Mesodermal cell (in vitro differentiated cells): ENCODE results near the gene MANSC1.
"Not testable (repeated sequence)": the region's sequence is repeated elsewhere in the genome, so short reads cannot be mapped to it uniquely, and the experiment has no call there.

Experiments
- H3K27ac ChIP-seq: 2 replicates; pipeline ENCODE4 v1.7.0; 2013; ENCODE audit warnings: mild to moderate bottlenecking, low read depth, low read length, moderate library complexity; ENCODE audit not compliant: severe bottlenecking
- H3K36me3 ChIP-seq: 2 replicates; pipeline ENCODE4 v1.7.1; 2013; ENCODE audit warnings: mild to moderate bottlenecking, low read length, moderate library complexity; ENCODE audit not compliant: control insufficient read depth, insufficient read depth
- H3K4me1 ChIP-seq: one replicate; pipeline ENCODE4 v1.7.1; 2013; ENCODE audit warnings: mild to moderate bottlenecking, low read length; ENCODE audit not compliant: insufficient read depth, control insufficient read depth, poor library complexity, severe bottlenecking
- H3K4me3 ChIP-seq: 2 replicates; pipeline ENCODE4 v1.7.0; 2013; ENCODE audit warnings: low read length, control low read depth, mild to moderate bottlenecking; ENCODE audit not compliant: insufficient read depth, poor library complexity, severe bottlenecking; ENCODE audit errors: extremely low read depth
- H3K9me3 ChIP-seq: 2 replicates; pipeline ENCODE4 v1.7.1; 2013; ENCODE audit warnings: mild to moderate bottlenecking, low read length, moderate library complexity; ENCODE audit not compliant: control insufficient read depth
- WGBS, 2 experiments: methylation state at CpG; one replicate each; pipeline ENCODE4 v1.1.5; 2013; ENCODE audit warnings: missing lambda C conversion rate in 2 of 2; ENCODE audit not compliant: insufficient coverage in 2 of 2; 5-methylcytosine and 5-hydroxymethylcytosine counted together

The MANSC1 gene

GRCh38 chr12:12323118-12323517, 26.9 kb downstream of the MANSC1 start:
- Histone ChIP-seq H3K9me3 (no peaks in the 10 kb centered on the region), H3K4me3 (no peak overlapping the region), H3K36me3 (no peaks in the 10 kb centered on the region), H3K4me1 (peaks cover 10% of the 10 kb centered on the region), H3K27ac (no peak overlapping the region)
- 75 to 95% methylated on average over 3 of the region's 4 CpGs for WGBS, 2 experiments

- H3K4me1 ChIP-seq: peaks cover 10% of the 10 kb centered on the region
- peak overlapping the region; percentile 79 for H3K27ac ChIP-seq
- H3K4me3 ChIP-seq: no peak overlapping the region
- 65 to 90% methylated on average over 4 to 5 of the region's 9 CpGs for WGBS, 2 experiments
- no peaks in the 10 kb centered on the region for H3K9me3 ChIP-seq
- H3K36me3 ChIP-seq: no peaks in the 10 kb centered on the region
These were observed 30.4 kb downstream of the MANSC1 start for GRCh38 chr12:12319451-12320183.

GRCh38 chr12:12315838-12316237, 34.2 kb downstream of the MANSC1 start:
- Histone ChIP-seq H3K36me3 (no peaks in the 10 kb centered on the region), H3K27ac (no peak overlapping the region), H3K9me3 (no peaks in the 10 kb centered on the region), H3K4me1 (peaks cover 13% of the 10 kb centered on the region), H3K4me3 (no peak overlapping the region)

- H3K4me1 ChIP-seq, H3K9me3 ChIP-seq, H3K27ac ChIP-seq, H3K4me3 ChIP-seq, H3K36me3 ChIP-seq: not testable (repeated sequence)
- 92 to 96% methylated on average over 5 to 6 of the region's 10 CpGs for WGBS, 2 experiments
These were observed 39.3 kb downstream of the MANSC1 start for GRCh38 chr12:12310695-12311094.

GRCh38 chr12:12305568-12306300, 44.3 kb downstream of the MANSC1 start:
- H3K4me1 ChIP-seq: no peaks in the 10 kb centered on the region

GRCh38 chr12:12302976-12303375, 47.1 kb downstream of the MANSC1 start:
- no peaks in the 10 kb centered on the region for H3K4me1 ChIP-seq
- no CpG with 5 or more reads among the region's 2 CpGs for WGBS, 2 experiments

More at GRCh38 chr12:12305568-12306300, 44.3 kb downstream of the MANSC1 start:
- H3K27ac ChIP-seq: no peak overlapping the region
- H3K4me3 ChIP-seq: no peak overlapping the region
- H3K9me3 ChIP-seq: peaks cover 3% of the 10 kb centered on the region
- 87 to 100% methylated on average over 1 to 4 of the region's 7 CpGs for WGBS, 2 experiments
- H3K36me3 ChIP-seq: no peaks in the 10 kb centered on the region

GRCh38 chr12:12301122-12301521, 48.9 kb downstream of the MANSC1 start:
- 88% methylated on average over 1 of the region's 2 CpGs; no CpG with 5 or more reads in 1 of the 2 experiments for WGBS, 2 experiments
- Histone ChIP-seq H3K27ac (no peak overlapping the region), H3K36me3 (no peaks in the 10 kb centered on the region), H3K9me3 (peaks cover 3% of the 10 kb centered on the region), H3K4me1 (no peaks in the 10 kb centered on the region), H3K4me3 (no peak overlapping the region)

More at GRCh38 chr12:12302976-12303375, 47.1 kb downstream of the MANSC1 start:
- H3K4me3 ChIP-seq: no peak overlapping the region
- H3K36me3 ChIP-seq: no peaks in the 10 kb centered on the region
- H3K9me3 ChIP-seq: peaks cover 3% of the 10 kb centered on the region
- H3K27ac ChIP-seq: no peak overlapping the region

GRCh38 chr12:12297201-12297830, 52.7 kb downstream of the MANSC1 start:
- Histone ChIP-seq H3K27ac (no peak overlapping the region), H3K4me1 (no peaks in the 10 kb centered on the region), H3K36me3 (no peaks in the 10 kb centered on the region), H3K9me3 (no peaks in the 10 kb centered on the region), H3K4me3 (no peak overlapping the region)
- WGBS, 2 experiments: 69 to 75% methylated on average over 4 of the region's 8 CpGs

GRCh38 chr12:12294215-12295005, 55.6 kb downstream of the MANSC1 start:
- no peaks in the 10 kb centered on the region for H3K36me3 ChIP-seq
- H3K4me1 ChIP-seq: no peaks in the 10 kb centered on the region
- WGBS, 2 experiments: 60 to 92% methylated on average over 2 of the region's 5 CpGs
- no peak overlapping the region for H3K27ac ChIP-seq
- no peak overlapping the region for H3K4me3 ChIP-seq
- H3K9me3 ChIP-seq: no peaks in the 10 kb centered on the region

GRCh38 chr12:12290206-12290605, 59.8 kb downstream of the MANSC1 start:
- no peak overlapping the region for H3K27ac ChIP-seq
- H3K9me3 ChIP-seq: no peaks in the 10 kb centered on the region
- 44% methylated on average over 1 of the region's 1 CpG; no CpG with 5 or more reads in 1 of the 2 experiments for WGBS, 2 experiments
- no peaks in the 10 kb centered on the region for H3K4me1 ChIP-seq
- H3K4me3 ChIP-seq: no peak overlapping the region
- H3K36me3 ChIP-seq: no peaks in the 10 kb centered on the region
